ENCODE measurements around the gene SDHAF2. TPM values are rescaled to one million over a fixed set of nuclear protein-coding genes. Genes with fewer than 3 reads are reported as not detected.

The SDHAF2 gene
- total and polyA plus RNA-seq, 2 of the 13 experiments (the other 11 are each of a cell fraction or from before 2014, with no cell fraction given): 44.2 to 70.4 TPM

GRCh38 chr11:61404641-61405040 is 25.3 kb upstream of the SDHAF2 start (continued):
- TF ChIP-seq, protein P1, sequence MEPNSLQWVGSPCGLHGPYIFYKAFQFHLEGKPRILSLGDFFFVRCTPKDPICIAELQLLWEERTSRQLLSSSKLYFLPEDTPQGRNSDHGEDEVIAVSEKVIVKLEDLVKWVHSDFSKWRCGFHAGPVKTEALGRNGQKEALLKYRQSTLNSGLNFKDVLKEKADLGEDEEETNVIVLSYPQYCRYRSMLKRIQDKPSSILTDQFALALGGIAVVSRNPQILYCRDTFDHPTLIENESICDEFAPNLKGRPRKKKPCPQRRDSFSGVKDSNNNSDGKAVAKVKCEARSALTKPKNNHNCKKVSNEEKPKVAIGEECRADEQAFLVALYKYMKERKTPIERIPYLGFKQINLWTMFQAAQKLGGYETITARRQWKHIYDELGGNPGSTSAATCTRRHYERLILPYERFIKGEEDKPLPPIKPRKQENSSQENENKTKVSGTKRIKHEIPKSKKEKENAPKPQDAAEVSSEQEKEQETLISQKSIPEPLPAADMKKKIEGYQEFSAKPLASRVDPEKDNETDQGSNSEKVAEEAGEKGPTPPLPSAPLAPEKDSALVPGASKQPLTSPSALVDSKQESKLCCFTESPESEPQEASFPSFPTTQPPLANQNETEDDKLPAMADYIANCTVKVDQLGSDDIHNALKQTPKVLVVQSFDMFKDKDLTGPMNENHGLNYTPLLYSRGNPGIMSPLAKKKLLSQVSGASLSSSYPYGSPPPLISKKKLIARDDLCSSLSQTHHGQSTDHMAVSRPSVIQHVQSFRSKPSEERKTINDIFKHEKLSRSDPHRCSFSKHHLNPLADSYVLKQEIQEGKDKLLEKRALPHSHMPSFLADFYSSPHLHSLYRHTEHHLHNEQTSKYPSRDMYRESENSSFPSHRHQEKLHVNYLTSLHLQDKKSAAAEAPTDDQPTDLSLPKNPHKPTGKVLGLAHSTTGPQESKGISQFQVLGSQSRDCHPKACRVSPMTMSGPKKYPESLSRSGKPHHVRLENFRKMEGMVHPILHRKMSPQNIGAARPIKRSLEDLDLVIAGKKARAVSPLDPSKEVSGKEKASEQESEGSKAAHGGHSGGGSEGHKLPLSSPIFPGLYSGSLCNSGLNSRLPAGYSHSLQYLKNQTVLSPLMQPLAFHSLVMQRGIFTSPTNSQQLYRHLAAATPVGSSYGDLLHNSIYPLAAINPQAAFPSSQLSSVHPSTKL (CRISPR knock-in tag; IDR thresholded peaks at IDR 0.05): no peak
- no peak for TF ChIP-seq AHDC1 (CRISPR knock-in tag; IDR thresholded peaks at IDR 0.05; ENCODE audit: borderline replicate concordance)
- TF ChIP-seq, protein P2, sequence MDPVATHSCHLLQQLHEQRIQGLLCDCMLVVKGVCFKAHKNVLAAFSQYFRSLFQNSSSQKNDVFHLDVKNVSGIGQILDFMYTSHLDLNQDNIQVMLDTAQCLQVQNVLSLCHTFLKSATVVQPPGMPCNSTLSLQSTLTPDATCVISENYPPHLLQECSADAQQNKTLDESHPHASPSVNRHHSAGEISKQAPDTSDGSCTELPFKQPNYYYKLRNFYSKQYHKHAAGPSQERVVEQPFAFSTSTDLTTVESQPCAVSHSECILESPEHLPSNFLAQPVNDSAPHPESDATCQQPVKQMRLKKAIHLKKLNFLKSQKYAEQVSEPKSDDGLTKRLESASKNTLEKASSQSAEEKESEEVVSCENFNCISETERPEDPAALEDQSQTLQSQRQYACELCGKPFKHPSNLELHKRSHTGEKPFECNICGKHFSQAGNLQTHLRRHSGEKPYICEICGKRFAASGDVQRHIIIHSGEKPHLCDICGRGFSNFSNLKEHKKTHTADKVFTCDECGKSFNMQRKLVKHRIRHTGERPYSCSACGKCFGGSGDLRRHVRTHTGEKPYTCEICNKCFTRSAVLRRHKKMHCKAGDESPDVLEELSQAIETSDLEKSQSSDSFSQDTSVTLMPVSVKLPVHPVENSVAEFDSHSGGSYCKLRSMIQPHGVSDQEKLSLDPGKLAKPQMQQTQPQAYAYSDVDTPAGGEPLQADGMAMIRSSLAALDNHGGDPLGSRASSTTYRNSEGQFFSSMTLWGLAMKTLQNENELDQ (CRISPR knock-in tag; IDR thresholded peaks at IDR 0.05; ENCODE audit: borderline replicate concordance): no peak
- TF ChIP-seq ZNF589 (CRISPR knock-in tag; conservative IDR thresholded peaks at IDR 0.05): no peak
- TF ChIP-seq RARG (CRISPR knock-in tag; IDR thresholded peaks at IDR 0.05; ENCODE audit: low read depth): no peak
